GM18867 (cell line): Measurements from ENCODE around the gene GPR63.
A peak's percentile ranks its signal among the peaks of the same experiment; 100 is the strongest.

Experiments
- ATAC-seq: cut with Tn5 transposase; IDR thresholded peaks from one replicate; pipeline ENCODE4 v1.9.1; 2021; ENCODE audit warnings: mild to moderate bottlenecking, moderate library complexity; ENCODE audit not compliant: unreplicated experiment

Gene GPR63

GRCh38 chr6:96837081-96837971 is at the start of gene GPR63:
Gene GPR63, minus strand, starts transcription at chr6:96837477. Its CDS starts 37,746 bp downstream, at chr6:96799731.
- peak; percentile 93 for ATAC-seq

- no peak for ATAC-seq
Measured at GRCh38 chr6:96886519-96886918, 49.2 kb upstream of the GPR63 start.

GRCh38 chr6:96885187-96885631 is 47.9 kb upstream of the GPR63 start:
- peak; percentile 97 for ATAC-seq

- ATAC-seq = no peak
Measured at GRCh38 chr6:96878143-96878542, 40.9 kb upstream of the GPR63 start.

- ATAC-seq = no peak
Measured at GRCh38 chr6:96876886-96877545, 39.7 kb upstream of the GPR63 start.

- no peak for ATAC-seq
Measured at GRCh38 chr6:96872976-96873375, 35.7 kb upstream of the GPR63 start.

- ATAC-seq = no peak
Measured at GRCh38 chr6:96865055-96865405, 27.8 kb upstream of the GPR63 start.

- no peak for ATAC-seq
Measured at GRCh38 chr6:96864216-96865054, 27.2 kb upstream of the GPR63 start.

GRCh38 chr6:96862560-96862959 is 25.3 kb upstream of the GPR63 start:
- no peak for ATAC-seq

GRCh38 chr6:96861588-96861987 is 24.3 kb upstream of the GPR63 start:
- no peak for ATAC-seq

- ATAC-seq = no peak
Measured at GRCh38 chr6:96856856-96857255, 19.6 kb upstream of the GPR63 start.

GRCh38 chr6:96853083-96853482 is 15.8 kb upstream of the GPR63 start:
- ATAC-seq = no peak

GRCh38 chr6:96852605-96853004 is 15.3 kb upstream of the GPR63 start:
- ATAC-seq = no peak

- no peak for ATAC-seq
Measured at GRCh38 chr6:96851858-96852257, 14.6 kb upstream of the GPR63 start.

- no peak for ATAC-seq
Measured at GRCh38 chr6:96849615-96850014, 12.3 kb upstream of the GPR63 start.

GRCh38 chr6:96844530-96844929 is 7.3 kb upstream of the GPR63 start:
- ATAC-seq = no peak

- no peak for ATAC-seq
Measured at GRCh38 chr6:96841345-96841744, 4.1 kb upstream of the GPR63 start.

- peak; percentile 10 for ATAC-seq
Measured at GRCh38 chr6:96836631-96837080, 621 bp downstream of the GPR63 start.

GRCh38 chr6:96834070-96834469 is 3.2 kb downstream of the GPR63 start:
- ATAC-seq = no peak

- ATAC-seq = no peak
Measured at GRCh38 chr6:96832780-96833179, 4.5 kb downstream of the GPR63 start.

GRCh38 chr6:96826865-96827264 is 10.4 kb downstream of the GPR63 start:
- no peak for ATAC-seq
